ENCODE results near the gene JAG1.

- no peak for TF ChIP-seq CTCF (IDR thresholded peaks at IDR 0.05)
- TF ChIP-seq POLR2A (IDR thresholded peaks at IDR 0.05), result no peak
These were observed 8.7 kb downstream of the JAG1 start for GRCh38 chr20:10665027-10665561.

Data from testis (tissue), 2 donors.